SK-N-SH (cell line): ENCODE measurements around the gene CREBRF. TPM values are rescaled to one million over a fixed set of nuclear protein-coding genes. Genes with fewer than 3 reads are reported as not detected.

Experiments used
- CTCF ChIA-PET: fragments of 300-600, 350-600 bp; formaldehyde crosslinking; extraction: SDS; loops from one replicate; lab custom pipeline; 2021; lab: Yijun Ruan, JAX
- POLR2A ChIA-PET: fragments of 350-600 bp; sonication (Branson Sonifier 250); formaldehyde crosslinking; extraction: SDS; loops from one replicate; lab custom pipeline; 2020; ENCODE audit warnings: antibody characterized with exemption, inconsistent platforms; lab: Yijun Ruan, JAX
- DNase-seq: peaks from one replicate; pipeline ENCODE4 v3.0.0; 2012
- H2AFZ ChIP-seq: fragments of 200-600 bp; sonication (generic); 2 replicates; pipeline ENCODE4 v1.8.1; 2016; ENCODE audit warnings: antibody characterized with exemption, mild to moderate bottlenecking, low read depth
- H3F3A ChIP-seq: fragments of 200-600 bp; sonication (generic); replicated peaks from 2 replicates; pipeline ENCODE3; 2016; ENCODE audit warnings: antibody characterized with exemption, mild to moderate bottlenecking; ENCODE audit not compliant: insufficient read depth
- H3K27ac ChIP-seq, 2 experiments: fragments of 200-500 bp in 1 of 2; fragments of 200-600 bp in 1 of 2; sonication (Bioruptor generic) in 1 of 2; sonication (generic), shearing (Covaris generic) in 1 of 2; 2 replicates each; pipeline versions ENCODE4 v1.5.1 to v1.6.1; 2014 to 2016; ENCODE audit warnings: low read depth in 2 of 2, inconsistent platforms in 1 of 2, low read length in 1 of 2, mild to moderate bottlenecking in 1 of 2, mixed read lengths in 1 of 2
- H3K27me3 ChIP-seq: fragments of 200-600 bp; sonication (generic), shearing (Covaris generic); 2 replicates; pipeline ENCODE4 v1.6.1; 2016; ENCODE audit warnings: mixed run types; ENCODE audit not compliant: insufficient read depth
- H3K36me3 ChIP-seq, 2 experiments: fragments of 200-500 bp in 1 of 2; fragments of 200-600 bp in 1 of 2; sonication (Bioruptor generic) in 1 of 2; sonication (generic) in 1 of 2; replicated peaks in 1 of 2; 2 replicates each; pipeline versions ENCODE3 to v1.5.1; 2014 to 2016; ENCODE audit warnings: low read length in 1 of 2, mild to moderate bottlenecking in 1 of 2; ENCODE audit not compliant: insufficient read depth in 2 of 2, control insufficient read depth in 1 of 2
- H3K4me1 ChIP-seq, 2 experiments: fragments of 200-500 bp in 1 of 2; fragments of 200-600 bp in 1 of 2; sonication (Bioruptor generic) in 1 of 2; sonication (generic), shearing (Covaris generic) in 1 of 2; 2 replicates each; pipeline versions ENCODE4 v1.5.1 to v1.6.1; 2014 to 2016; ENCODE audit warnings: low read depth in 1 of 2, low read length in 1 of 2, mixed run types in 1 of 2; ENCODE audit not compliant: insufficient read depth in 2 of 2, control insufficient read depth in 1 of 2
- H3K4me2 ChIP-seq: fragments of 200-600 bp; sonication (generic), shearing (Covaris generic); 2 replicates; pipeline ENCODE4 v1.6.1; 2017; ENCODE audit warnings: mixed run types
- H3K4me3 ChIP-seq, 2 experiments: fragments of 200-500 bp in 1 of 2; fragments of 200-600 bp in 1 of 2; sonication (Bioruptor generic) in 1 of 2; sonication (generic), shearing (Covaris generic) in 1 of 2; 2 replicates each; pipeline versions ENCODE4 v1.5.1 to v1.8.1; 2014 to 2016; ENCODE audit warnings: low read depth in 2 of 2, inconsistent platforms in 1 of 2, low read length in 1 of 2, mild to moderate bottlenecking in 1 of 2, mixed read lengths in 1 of 2, moderate library complexity in 1 of 2
- H3K79me2 ChIP-seq: fragments of 200-600 bp; sonication (generic); 2 replicates; pipeline ENCODE4 v1.8.1; 2017; ENCODE audit warnings: mild to moderate bottlenecking; ENCODE audit not compliant: insufficient read depth
- H3K9ac ChIP-seq: fragments of 200-600 bp; sonication (generic); 2 replicates; pipeline ENCODE4 v1.6.1; 2017; ENCODE audit warnings: mixed run types
- H3K9me2 ChIP-seq: fragments of 200-600 bp; sonication (generic); 2 replicates; pipeline ENCODE4 v1.6.1; 2017; ENCODE audit warnings: mixed run types
- H3K9me3 ChIP-seq: fragments of 200-600 bp; sonication (generic); 2 replicates; pipeline ENCODE4 v1.6.1; 2017; ENCODE audit warnings: mixed run types, mild to moderate bottlenecking, moderate library complexity
- H4K20me1 ChIP-seq: fragments of 200-600 bp; sonication (generic); 2 replicates; pipeline ENCODE4 v1.6.1; 2017; ENCODE audit warnings: mild to moderate bottlenecking, mixed run types; ENCODE audit not compliant: insufficient read depth
- CHD2 ChIP-seq: fragments of 150-350 bp; IDR thresholded peaks from 2 replicates; pipeline ENCODE4 v1.6.1; 2018; ENCODE audit warnings: low read length; ENCODE audit not compliant: partially characterized antibody
- CTCF ChIP-seq: fragments of 200-600 bp; sonication (generic); IDR thresholded peaks from 2 replicates; pipeline ENCODE4 v1.6.1; 2017; ENCODE audit warnings: antibody characterized with exemption, mild to moderate bottlenecking, moderate library complexity
- ELF1 ChIP-seq: IDR thresholded peaks from 2 replicates; pipeline ENCODE4 v1.4.0; 2012
- EP300 ChIP-seq, 2 experiments: IDR thresholded peaks; 2 replicates each; pipeline versions ENCODE4 v1.4.0 to v1.6.1; 2012; ENCODE audit warnings: borderline replicate concordance in 1 of 2, low read depth in 1 of 2, low read length in 1 of 2
- EZH2phosphoT487 ChIP-seq: fragments of 200-600 bp; sonication (generic); IDR thresholded peaks from 2 replicates; pipeline ENCODE4 v1.6.1; 2017; ENCODE audit warnings: low read depth, mixed run types, mild to moderate bottlenecking, antibody characterized with exemption, moderate library complexity, borderline replicate concordance
- FOSL2 ChIP-seq: IDR thresholded peaks from 2 replicates; pipeline ENCODE4 v1.4.0; 2012; ENCODE audit warnings: low read depth, mild to moderate bottlenecking, moderate library complexity, borderline replicate concordance
- FOXM1 ChIP-seq: IDR thresholded peaks from 2 replicates; pipeline ENCODE4 v1.4.0; 2012; ENCODE audit warnings: low read depth, mild to moderate bottlenecking
- GATA2 ChIP-seq: sonication (generic); formaldehyde crosslinking; IDR thresholded peaks from 2 replicates; pipeline ENCODE4 v1.5.0; 2020; ENCODE audit warnings: mild to moderate bottlenecking, missing genetic modification reagents
- JUND ChIP-seq: IDR thresholded peaks from 2 replicates; pipeline ENCODE4 v1.4.0; 2012
- NFIC ChIP-seq: IDR thresholded peaks from 2 replicates; pipeline ENCODE4 v1.4.0; 2012; ENCODE audit warnings: borderline replicate concordance
- RAD21 ChIP-seq: IDR thresholded peaks from 2 replicates; pipeline ENCODE4 v1.6.1; 2012; ENCODE audit warnings: mild to moderate bottlenecking, low read length
- RCOR1 ChIP-seq: fragments of 150-350 bp; IDR thresholded peaks from 2 replicates; pipeline ENCODE4 v1.6.1; 2017; ENCODE audit warnings: antibody characterized with exemption, low read length
- RFX5 ChIP-seq: IDR thresholded peaks from 2 replicates; pipeline ENCODE4 v1.6.1; 2012; ENCODE audit warnings: mild to moderate bottlenecking, improper control_type of control experiment, low read length
- RXRA ChIP-seq: IDR thresholded peaks from 2 replicates; pipeline ENCODE4 v1.4.0; 2012; ENCODE audit warnings: low read depth, mild to moderate bottlenecking, borderline replicate concordance
- SIN3A ChIP-seq: IDR thresholded peaks from 2 replicates; pipeline ENCODE4 v1.6.1; 2012; ENCODE audit warnings: low read depth, mild to moderate bottlenecking, low read length, moderate library complexity, borderline replicate concordance
- SMC3 ChIP-seq: IDR thresholded peaks from 2 replicates; pipeline ENCODE4 v1.6.1; 2012; ENCODE audit warnings: low read depth, low read length, improper control_type of control experiment
- TCF12 ChIP-seq: IDR thresholded peaks from 2 replicates; pipeline ENCODE4 v1.4.0; 2012
- TEAD4 ChIP-seq: IDR thresholded peaks from 2 replicates; pipeline ENCODE4 v1.4.0; 2012; ENCODE audit warnings: mild to moderate bottlenecking, borderline replicate concordance; ENCODE audit not compliant: insufficient read depth
- YY1 ChIP-seq: IDR thresholded peaks from 2 replicates; pipeline ENCODE4 v1.4.0; 2012; ENCODE audit warnings: low read depth, mild to moderate bottlenecking
- WGBS: methylation state at CpG from one replicate; pipeline ENCODE4 v1.1.6; 2017; ENCODE audit warnings: low lambda C conversion rate; 5-methylcytosine and 5-hydroxymethylcytosine counted together
- polyA plus RNA-seq, 3 experiments: library from polyadenylated mRNA; depleted of rRNA; stranded (reverse); fragments of >200 nt; gene quantifications; 2 replicates each; pipeline ENCODE4 v1.2.3, GENCODE V29; 2012
- TF ChIP-seq, protein P1 (sequence below): IDR thresholded peaks from 2 replicates; pipeline ENCODE4; 2012

Gene CREBRF
- polyA plus RNA-seq, 1 of the 3 experiments (the other 2 are of a cell fraction): 2.4 TPM

DNA sequence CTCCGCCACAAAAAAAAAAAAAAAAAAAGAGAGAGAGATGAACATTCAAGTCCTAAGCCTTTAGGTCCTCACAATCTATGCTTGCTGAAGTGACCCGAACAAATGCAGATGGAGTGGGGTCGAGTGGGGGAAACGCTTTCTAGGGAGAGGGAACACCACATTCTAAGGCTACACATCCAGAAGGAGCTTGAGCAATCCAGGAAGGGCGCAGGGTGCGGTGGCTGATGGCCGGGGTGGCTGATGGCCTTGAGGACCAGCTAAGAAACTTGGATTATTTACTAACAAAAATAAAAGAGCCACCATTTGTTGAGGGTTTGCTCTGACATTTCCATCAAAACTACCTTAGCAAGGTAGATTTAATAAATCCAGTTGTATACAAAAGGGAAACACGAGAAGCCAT lies 87.4 kb downstream of the CREBRF start:
- H3F3A ChIP-seq: no peaks in the 10 kb centered on the region
- ChIA-PET POLR2A (no interaction called here), CTCF (interaction anchor here (2.2 kb wide), 1 partner anchor 8 kb away, joined by 15 read pairs; no protein-coding TSS in a partner anchor)
- H3K9ac ChIP-seq: no peak overlapping the region
- no peaks in the 10 kb centered on the region for H3K9me3 ChIP-seq
- H3K79me2 ChIP-seq: 0 out of 2 replicates have a peak, but pooled peaks cover 13% of the 10 kb centered on the region
- H2AFZ ChIP-seq: no peak overlapping the region
- no peak overlapping the region for H3K4me2 ChIP-seq
- H3K27ac ChIP-seq: no peak overlapping the region
- H3K27me3 ChIP-seq: no peaks in the 10 kb centered on the region
- no peak for DNase-seq
- H3K4me3 ChIP-seq: no peak overlapping the region
- H4K20me1 ChIP-seq: no peaks in the 10 kb centered on the region
- H3K9me2 ChIP-seq: no peaks in the 10 kb centered on the region
- no peak for TF ChIP-seq RXRA
- TF ChIP-seq TEAD4: no peak
- TF ChIP-seq CTCF: no peak
- TF ChIP-seq TCF12: no peak
- TF ChIP-seq CHD2: no peak
- no peak for TF ChIP-seq FOXM1
- TF ChIP-seq, protein P1, sequence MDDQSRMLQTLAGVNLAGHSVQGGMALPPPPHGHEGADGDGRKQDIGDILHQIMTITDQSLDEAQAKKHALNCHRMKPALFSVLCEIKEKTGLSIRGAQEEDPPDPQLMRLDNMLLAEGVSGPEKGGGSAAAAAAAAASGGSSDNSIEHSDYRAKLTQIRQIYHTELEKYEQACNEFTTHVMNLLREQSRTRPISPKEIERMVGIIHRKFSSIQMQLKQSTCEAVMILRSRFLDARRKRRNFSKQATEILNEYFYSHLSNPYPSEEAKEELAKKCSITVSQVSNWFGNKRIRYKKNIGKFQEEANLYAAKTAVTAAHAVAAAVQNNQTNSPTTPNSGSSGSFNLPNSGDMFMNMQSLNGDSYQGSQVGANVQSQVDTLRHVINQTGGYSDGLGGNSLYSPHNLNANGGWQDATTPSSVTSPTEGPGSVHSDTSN: no peak
- TF ChIP-seq RFX5: no peak
- H3K36me3 ChIP-seq: peaks cover 6 to 9% of the 10 kb centered on the region in 2 experiments
- H3K4me1 ChIP-seq: peaks cover 0 to 4% of the 10 kb centered on the region in 2 experiments; a peak in 1 of 4 replicates
- WGBS: 85% methylated on average over 8 of the region's 8 CpGs

DNA sequence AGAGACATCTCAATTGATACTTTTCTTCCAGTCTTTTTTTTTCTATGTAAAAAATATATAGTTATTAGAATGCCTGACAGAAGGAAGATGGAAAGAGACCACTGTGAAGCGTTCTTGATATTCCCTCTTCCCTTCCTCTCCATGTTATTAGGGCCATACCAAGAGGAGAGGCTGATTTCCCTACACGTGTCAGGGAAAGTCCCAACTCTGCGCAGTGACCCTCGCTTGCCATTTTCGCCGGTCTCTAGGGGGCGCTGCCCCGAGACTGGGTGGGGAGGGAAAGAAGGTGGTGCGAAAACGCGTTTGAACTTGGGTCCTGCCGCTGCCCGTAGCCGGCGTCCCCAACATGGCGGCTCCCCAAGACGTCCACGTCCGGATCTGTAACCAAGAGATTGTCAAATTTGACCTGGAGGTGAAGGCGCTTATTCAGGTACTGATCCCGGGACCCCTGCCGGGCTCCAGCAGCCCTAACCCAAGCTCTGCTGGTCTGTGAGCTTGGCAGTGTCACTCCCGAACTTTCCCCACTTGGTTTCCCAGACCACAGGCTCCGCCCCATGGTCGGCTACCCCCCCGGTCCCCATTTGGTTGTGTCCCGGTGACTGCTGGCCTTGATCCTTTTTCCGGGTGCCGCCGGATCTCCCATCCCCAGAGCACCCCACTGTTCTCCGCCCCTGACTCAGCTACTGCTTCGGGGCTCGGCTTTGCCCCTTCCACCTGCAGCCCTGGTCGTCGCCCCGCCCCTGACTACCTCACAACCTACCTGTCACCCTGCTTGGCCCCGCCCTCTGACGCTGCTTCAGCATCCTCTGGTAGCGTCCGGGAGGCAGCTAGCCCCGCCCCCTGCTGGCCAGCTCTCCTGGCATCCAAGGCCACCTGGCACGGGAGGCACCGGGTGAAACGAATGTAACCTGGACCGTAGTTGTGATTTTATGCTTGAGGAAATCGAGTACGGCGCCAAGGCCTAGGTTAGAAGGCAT lies 88.3 kb downstream of the CREBRF start, which contains the start of gene BNIP1:
TSS of gene BNIP1 (plus strand) at position 332 of the 977 bp plus-strand sequence. CDS start at position 347, 15 bp downstream.
- DNase-seq: peak; percentile 93
- TF ChIP-seq RAD21 (peak; percentile 39), CTCF (peak; percentile 82), ELF1 (peak; percentile 89), NFIC (no peak; the same call in 1 of the 2 replicates), EZH2phosphoT487 (no peak), GATA2 (CRISPR knock-in tag) (no peak), RCOR1 (peak; percentile 74), SMC3 (peak; percentile 56), YY1 (peak; percentile 98), JUND (no peak; the same call in 1 of the 2 replicates), EP300 (IDR thresholded peaks at IDR 0.05; ENCODE audit: borderline replicate concordance in 1 of 2, low read depth in 1 of 2, low read length in 1 of 2) (peak in 1 of 2 experiments; percentile 54; a peak in 1 of 4 replicates), FOSL2 (no peak), FOXM1 (no peak), SIN3A (peak; percentile 98)
- TF ChIP-seq, protein P1: peak; percentile 53

More for the DNA sequence above, 88.3 kb downstream of the CREBRF start, which contains the start of gene BNIP1:
- WGBS: 4% methylated on average over 30 of the region's 48 CpGs
- Histone ChIP-seq H3K9me2 (no peaks in the 10 kb centered on the region), H3F3A (no peaks in the 10 kb centered on the region), H3K27me3 (no peaks in the 10 kb centered on the region), H3K79me2 (0 out of 2 replicates have a peak, but pooled peaks cover 13% of the 10 kb centered on the region), H3K4me1 (peaks cover 0 to 4% of the 10 kb centered on the region in 2 experiments; a peak in 1 of 4 replicates), H3K4me2 (peak within 1 kb of the TSS; percentile 82), H3K27ac (peak within 1 kb of the TSS; percentile 83 to 86), H3K4me3 (peak within 1 kb of the TSS; percentile 92 to 97), H2AFZ (peak within 1 kb of the TSS; percentile 96), H3K36me3 (peaks cover 10 to 15% of the 10 kb centered on the region in 2 experiments), H4K20me1 (no peaks in the 10 kb centered on the region), H3K9me3 (no peaks in the 10 kb centered on the region), H3K9ac (peak within 1 kb of the TSS; percentile 87)
- POLR2A ChIA-PET: interaction anchor here (0.6 kb wide), 1 partner anchor 285 kb away, joined by 3 read pairs; no protein-coding TSS in a partner anchor
- CTCF ChIA-PET: interaction anchor here (0.6 to 2.2 kb wide), 15 partner anchors 9 to 437 kb away, joined by 3 to 15 read pairs (median 3); partner anchors contain the start of gene ATP6V0E1
